Activated T-cell treated with anti-CD3 and anti-CD28 coated beads for 4 hours (primary cell): ENCODE data around the gene GPX4.

Source experiments
- DNase-seq: peaks from one replicate; pipeline ENCODE4 v3.0.0-alpha.2; 2020

GPX4 gene

GRCh38 chr19:1068009-1069001, 35.5 kb upstream of the GPX4 start:
- DNase-seq = no peak

DNA sequence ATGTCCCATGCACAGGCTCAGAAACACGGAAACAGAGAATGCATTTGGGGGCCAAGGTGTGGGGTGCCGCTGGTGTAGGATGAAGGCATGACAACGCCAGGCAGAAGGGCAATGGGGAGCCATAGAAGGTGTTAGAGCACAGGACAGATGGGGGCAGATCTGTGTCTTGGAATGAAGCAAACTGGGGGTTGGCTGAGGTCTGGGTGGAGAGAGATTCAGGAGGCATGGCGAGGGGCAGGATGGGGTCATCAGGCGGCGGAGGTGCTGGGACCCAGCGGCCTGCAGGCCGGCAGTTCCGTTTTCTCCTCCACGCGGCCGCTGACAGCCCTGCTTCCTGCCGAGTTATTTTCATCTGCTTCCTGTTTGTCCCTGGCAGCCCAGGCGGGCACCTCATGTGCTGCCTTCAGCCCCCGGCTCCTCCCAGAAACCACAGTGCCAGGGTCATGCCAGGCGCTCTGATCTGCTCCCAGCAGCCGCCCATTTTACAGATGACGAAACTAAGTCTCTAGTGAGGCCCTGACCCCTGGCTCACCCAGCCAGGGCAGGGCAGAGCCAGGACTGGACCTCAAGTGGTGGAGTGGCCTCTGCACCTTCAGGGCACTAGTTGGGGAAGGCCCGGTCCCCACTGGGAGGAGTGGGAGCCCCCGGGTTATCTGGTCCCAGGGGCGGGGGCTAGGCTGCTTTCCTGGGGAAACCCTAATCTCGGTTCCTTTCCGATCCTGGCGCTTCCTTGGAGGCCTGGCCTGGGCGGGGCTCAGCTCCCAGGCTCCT, 34.6 kb upstream of the GPX4 start:
- DNase-seq = no peak

GRCh38 chr19:1070576-1070930, 33.2 kb upstream of the GPX4 start:
- no peak for DNase-seq

DNA sequence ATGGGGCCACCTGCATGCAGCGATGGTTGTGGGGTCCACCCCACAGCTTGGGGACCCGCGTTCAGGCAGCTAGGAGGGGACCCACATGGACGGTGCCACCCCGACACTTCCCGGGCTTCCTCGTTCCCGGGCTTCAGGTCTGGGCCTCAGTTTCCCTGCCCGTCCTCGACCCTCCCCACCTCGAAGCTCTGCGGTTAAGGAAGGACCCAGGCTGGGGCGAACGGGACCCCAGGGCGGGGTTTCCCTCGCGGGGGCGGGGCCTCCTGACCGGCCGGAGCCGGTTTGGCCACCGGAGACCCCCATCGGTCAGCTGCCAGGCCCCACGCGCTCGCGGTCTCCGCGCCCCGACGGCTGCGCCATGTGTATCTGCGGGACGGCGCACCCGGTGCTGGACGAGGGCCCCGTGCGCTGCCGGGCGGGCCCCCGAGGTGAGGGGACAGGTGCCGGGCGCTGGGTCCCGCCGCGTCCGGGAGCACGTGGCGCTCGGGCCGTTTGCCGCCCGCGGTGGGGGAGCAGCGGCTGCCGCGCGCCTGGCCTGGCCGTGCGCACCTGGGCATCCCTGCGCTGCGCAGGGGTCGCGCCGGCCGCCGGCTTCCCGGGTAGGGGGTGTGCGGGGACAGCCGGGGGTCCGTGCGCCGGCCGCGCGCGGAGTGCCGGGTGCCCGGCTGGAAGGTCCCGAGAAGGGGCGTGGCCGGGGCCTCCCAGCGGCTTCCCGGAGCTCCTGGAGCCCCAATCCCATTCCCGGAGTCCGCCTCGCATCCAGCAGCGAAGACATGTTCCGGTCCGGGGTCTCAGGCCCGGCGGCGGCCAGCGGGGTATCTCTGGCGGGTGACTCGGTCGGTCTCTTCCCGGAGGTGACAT, 32.6 kb upstream of the GPX4 start:
- DNase-seq = no peak

DNA sequence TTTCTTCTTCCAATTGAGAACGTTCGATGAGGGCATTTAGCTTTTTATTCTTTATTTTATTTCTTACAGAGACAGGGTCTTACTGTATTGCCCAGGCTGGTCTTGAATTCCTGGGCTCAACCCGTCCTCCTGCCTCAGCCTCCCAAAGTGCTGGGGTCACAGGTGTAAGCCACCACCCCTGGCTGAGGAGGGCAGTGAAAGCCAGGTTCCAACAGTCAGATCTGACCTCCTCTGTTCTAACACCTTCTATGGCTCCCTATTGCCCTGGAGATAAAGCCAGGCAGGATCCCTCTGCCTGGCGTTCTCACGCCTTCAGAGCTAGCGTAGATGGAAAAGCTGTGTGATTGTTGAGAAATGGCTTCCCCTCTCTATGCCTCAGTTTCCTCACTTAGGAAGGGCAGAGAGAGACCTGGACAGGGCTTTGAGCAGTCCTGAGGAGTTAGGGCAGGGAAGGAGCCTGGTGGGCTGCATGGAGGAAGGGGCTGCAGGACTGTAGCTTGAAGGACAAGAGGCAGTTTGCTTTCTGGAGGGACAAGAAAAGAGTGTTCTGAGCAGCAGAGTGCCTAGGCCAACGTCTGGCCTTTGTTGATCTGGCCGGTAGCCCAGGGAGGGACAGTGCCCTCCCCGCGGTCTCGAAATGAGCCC, 31.3 kb upstream of the GPX4 start:
- no peak for DNase-seq

GRCh38 chr19:1073063-1073955, 30.5 kb upstream of the GPX4 start:
- no peak for DNase-seq

- no peak for DNase-seq
Measured at GRCh38 chr19:1073956-1074517, 29.8 kb upstream of the GPX4 start.

DNA sequence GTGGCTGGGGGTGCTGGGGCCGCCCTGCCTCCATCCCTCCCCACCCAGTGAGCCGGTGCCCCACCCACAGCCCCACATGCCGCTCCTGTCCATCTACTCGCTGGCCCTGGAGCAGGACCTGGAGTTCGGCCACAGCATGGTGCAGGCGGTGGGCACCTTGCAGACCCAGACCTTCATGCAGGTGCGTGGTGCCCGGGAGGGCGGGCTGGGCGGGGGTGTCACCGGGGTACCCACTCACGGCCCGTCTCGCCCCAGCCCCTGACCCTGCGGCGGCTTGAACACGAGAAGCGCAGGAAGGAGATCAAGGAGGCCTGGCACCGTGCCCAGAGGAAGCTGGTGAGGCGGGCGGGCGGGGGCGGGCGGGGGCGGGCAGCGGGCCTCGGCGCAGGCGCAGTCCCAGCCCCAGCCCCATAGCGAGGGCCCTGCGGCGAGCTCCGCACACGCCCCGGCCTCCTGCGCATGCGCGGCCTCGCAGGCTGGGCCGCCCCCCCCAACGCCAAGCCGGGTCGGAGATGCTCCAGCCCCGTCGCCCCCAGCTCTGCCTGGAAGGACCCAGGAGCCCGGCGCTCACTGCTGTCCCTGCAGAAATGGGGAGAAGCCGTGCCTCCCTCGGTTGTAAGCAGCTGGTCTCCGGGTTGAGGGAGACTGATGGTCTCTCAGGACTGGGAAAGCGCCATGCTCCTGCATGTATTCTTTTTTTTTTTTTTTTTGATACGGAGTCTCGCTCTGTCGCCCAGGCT, 29.1 kb upstream of the GPX4 start:
- peak; percentile 87 for DNase-seq

GRCh38 chr19:1076046-1076386, 27.8 kb upstream of the GPX4 start:
- DNase-seq = no peak

DNA sequence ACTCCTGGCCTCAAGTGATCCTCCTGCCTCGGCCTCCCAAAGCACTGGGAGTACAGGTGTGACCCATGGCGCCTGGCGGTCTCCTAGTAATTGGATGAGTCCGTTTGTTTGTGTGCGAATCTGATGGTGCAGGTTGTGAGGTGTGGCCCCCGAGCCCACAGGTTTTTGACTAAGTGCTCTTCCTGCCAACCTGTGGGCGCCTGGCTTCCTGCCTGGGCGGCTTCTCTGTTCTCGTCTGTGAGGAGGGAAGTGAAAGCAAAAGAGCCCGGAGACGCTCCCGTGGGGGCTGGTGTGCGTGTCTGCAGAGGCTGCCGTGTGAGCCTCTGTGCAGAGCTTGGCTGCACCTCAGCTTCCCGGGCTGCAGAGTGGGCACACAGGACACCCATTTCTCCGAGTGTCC, 26.8 kb upstream of the GPX4 start:
- peak; percentile 79 for DNase-seq

DNA sequence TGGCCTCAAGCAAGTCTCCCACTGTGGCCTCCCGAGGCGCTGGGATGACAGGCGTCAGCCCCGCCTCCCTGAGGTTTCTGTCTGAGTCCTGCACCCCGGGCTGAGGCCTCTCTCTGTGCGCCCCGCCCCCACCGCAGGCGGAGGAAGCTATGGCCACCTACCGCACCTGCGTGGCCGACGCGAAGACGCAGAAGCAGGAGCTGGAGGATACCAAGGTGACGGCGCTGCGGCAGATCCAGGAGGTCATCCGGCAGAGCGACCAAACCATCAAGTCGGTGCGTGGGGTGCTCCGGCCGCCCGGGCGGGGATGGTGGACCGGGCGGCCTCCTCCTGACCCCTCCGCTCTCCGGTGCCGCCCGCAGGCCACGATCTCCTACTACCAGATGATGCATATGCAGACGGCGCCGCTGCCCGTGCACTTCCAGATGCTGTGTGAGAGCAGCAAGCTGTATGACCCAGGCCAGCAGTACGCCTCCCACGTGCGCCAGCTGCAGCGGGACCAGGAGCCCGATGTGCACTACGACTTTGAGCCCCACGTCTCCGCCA, 24.2 kb upstream of the GPX4 start:
- DNase-seq = no peak

- no peak for DNase-seq
Measured at GRCh38 chr19:1080360-1081161, 23.2 kb upstream of the GPX4 start.

GRCh38 chr19:1081301-1082164, 22.3 kb upstream of the GPX4 start:
- no peak for DNase-seq

DNA sequence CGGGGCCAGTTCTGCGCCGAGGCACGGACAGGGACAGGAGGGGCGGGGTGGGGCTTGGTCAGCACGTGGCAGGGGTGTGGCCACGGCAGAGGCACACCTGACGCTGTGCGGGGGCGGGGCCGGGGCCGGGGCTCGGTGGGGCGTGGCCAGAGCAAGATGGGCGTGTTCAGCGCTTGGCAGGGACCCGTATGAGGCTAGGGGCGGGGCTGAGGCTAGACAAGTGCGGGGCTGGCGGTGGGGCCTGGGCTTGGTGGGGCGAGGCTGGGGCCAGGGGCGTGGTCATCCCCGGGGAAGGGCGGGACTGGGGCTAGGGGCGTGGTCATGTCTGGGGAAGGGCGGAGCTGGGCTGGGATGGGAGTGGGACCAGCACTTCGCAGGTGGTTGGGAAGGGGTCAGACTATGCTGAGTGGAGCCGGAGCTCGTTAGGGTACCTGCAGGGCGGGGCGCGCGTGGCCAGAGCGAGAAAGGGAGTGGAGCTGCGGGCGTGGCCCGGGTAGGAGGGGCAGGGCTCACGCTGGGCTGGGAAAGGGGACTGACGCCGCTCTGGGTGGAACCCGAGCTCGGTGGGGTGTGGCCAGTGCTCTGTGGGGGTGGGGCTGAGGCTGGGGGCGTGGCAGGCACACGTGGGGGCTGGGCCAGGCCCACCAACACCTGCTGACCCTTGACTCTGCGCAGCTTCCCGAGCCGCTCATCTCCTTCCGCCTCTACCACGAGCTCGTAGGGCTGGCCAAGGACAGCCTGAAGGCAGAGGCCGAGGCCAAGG, 21.4 kb upstream of the GPX4 start:
- DNase-seq = peak; percentile 56

DNA sequence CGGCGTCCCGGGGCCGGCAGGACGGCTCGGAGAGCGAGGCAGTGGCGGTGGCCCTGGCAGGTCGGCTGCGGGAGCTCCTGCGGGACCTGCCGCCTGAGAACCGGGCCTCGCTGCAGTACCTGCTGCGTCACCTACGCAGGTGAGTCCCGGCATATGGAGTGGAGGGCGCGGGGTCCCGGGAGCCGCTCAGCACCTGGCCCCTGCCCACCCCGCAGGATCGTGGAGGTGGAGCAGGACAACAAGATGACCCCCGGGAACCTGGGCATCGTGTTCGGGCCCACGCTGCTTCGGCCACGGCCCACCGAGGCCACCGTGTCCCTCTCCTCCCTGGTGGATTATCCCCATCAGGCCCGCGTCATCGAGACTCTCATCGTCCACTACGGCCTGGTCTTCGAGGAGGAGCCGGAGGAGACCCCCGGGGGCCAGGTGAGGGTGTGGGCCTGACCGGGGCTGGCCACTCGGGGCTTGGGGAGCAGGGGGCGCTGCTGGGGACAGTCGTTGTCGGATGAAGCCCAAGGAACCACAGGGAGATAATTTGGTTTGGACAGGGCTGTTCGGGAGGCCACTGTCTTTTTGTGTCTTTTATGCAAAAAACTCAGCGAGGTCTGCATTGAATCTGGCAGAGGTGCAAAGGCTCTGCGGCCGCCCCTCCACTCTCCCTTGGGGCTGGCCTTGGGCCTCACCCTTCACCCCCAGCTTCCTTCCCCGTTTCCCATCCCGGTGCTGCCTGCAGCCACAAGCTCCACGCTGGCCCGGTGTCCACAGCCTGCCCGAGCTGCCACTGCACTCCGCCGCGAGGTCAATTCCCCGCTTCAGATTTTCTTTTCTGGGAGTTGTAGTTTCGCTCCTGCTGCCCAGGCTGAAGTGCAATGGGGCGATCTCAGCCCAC, 20.6 kb upstream of the GPX4 start:
- no peak for DNase-seq
